Fibroblast of skin of back (primary cell): Measurements from ENCODE around the gene LUC7L2.
A peak's percentile ranks its signal among the peaks of the same experiment; 100 is the strongest.
"Not testable (repeated sequence)": the region's sequence is repeated elsewhere in the genome, so short reads cannot be mapped to it uniquely, and the experiment has no call there.

ENCODE experiments used
- DNase-seq: peaks from one replicate; pipeline ENCODE4 v3.0.0-alpha.2; 2013

LUC7L2 gene

DNA sequence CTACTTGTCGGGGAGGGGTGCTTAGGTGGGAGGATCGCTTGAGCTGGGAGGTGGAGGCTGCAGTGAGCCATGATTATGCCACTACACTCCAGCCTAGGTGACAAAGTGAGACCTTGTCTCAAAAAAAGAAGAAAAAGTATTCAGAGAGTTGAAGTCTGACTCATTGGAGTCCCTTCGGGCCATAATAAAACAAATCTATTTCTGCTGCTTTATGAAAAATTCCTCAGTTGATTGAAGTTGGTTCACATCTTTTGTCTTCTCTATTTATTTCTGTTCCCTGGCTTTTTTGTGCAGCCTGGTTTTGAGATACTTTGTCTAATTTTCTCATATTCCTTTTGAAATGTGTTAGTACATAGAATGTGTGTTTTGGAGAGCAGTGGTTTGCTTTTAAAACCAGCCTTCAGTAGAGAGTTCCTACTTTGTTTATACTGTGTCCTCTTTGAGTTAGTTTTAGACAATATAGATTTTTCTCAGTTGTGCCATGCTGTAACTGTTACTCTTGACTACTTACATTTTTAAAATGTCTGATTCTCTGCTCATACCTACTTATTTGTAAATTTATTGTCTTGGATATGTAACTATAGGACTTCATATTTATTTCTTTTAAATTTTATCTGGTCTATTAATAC lies 36.7 kb downstream of the LUC7L2 start:
- peak; percentile 61 for DNase-seq

GRCh38 chr7:139397192-139397591 lies 37.5 kb downstream of the LUC7L2 start:
- DNase-seq, result no peak

DNA sequence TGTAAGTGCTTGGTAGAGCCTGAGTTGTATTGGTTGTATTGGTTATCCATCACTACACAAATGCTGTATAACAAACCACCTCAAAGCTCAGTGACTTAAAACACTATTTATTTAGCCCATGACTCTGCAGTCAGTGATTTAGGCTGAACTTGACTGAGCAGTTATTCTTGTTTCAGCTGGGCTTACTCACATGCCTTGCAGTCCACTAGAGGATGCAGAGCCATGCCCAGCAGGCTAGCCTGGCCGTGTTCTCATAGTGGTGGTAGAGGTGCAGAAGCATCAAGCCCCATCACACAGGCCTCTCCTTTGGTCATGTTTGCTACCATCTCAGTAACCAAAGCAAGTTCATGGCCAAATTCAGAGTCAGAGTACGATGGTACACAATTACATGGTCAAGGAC lies 43.9 kb downstream of the LUC7L2 start:
- no peak for DNase-seq

DNA sequence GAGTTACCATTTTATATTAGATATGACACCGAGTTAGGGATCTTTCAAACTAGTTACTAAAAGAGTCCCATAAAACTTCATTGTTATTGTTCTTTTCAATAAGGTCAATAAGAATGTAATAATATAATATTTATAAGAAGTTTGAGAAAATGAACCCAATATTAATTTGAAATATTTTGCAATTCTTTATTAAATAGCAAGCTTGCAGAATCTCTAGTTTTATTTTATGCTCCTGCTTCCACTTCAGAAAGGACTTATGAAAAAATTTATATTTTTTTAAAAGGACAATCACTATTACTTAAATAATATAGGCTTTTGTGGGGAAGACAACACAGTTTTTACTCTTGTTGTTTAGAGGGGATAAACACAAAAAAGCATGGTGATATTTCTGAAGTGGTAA lies 47.9 kb downstream of the LUC7L2 start:
- DNase-seq, result no peak

DNA sequence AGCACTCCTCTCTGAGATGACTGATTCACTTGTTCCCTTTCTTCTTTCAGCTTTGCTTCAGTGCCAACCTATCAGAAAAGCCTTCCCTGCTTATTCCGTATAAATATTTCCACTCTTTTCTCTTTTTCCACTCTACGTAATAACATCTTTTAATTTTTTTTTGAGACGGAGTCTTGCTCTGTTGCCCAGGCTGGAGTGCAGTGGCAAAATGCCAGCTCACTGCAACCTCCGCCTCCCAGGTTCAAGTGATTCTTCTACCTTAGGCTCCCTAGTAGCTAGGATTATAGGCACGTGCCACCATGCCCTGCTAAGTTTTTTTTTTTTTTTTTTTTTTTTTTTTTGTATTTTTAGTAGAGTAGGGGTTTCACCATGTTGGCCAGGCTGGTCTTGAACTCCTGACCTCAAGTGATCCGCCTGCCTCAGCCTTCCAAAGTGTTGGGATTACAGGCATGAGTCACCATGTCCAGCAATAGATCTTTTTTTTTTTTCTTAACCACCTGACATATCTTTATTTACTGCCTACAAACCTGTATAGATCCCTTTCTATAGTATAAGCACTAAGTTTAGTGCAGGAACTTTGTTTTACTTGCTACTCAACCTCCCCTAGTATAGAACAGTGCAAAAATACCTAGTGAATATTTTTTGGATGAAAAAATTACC lies 55.2 kb downstream of the LUC7L2 start:
- not testable (repeated sequence) for DNase-seq

DNA sequence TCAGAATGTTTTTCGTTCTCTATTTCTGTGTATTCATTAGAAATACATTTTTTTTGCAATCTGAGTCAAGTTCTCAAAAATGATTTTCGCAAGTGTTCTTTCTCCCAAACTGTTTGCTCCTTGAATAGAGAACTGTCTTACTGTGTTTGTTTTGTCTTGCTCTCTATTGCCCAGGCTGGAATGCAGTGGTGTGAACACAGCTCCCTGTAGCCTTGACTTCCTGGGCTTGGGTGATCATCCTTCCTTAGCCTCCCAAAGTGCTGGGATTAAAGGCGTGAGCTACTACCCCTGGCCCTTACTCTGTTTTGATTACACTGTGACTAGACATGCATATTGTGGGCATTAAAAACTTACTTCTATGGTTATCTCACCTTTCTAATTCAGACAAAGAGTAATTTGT lies 56.7 kb downstream of the LUC7L2 start:
- no peak for DNase-seq

GRCh38 chr7:139417478-139417877 lies 57.8 kb downstream of the LUC7L2 start:
- DNase-seq, result no peak

DNA sequence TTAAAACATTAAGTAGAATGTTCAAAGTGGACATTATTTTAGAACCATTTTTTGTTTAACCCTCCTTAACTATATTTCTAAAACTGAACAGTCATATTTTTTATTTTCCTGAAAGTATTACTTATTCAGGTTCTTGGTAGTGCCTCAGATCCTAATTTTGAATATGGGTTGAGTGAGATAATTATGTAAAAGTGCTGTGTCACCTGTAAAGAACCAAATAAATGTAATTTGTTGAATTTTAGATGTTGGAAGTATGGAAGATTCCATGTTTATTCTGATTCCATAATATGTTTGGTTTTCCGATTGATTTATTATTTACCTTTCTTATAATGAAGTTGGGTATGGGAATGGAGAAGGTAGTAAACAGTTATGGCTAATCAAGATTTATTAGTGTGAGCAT lies 61.4 kb downstream of the LUC7L2 start:
- no peak for DNase-seq

- DNase-seq, result no peak
Observed at GRCh38 chr7:139422126-139422525, 62.4 kb downstream of the LUC7L2 start.

GRCh38 chr7:139423091-139423490 lies 63.4 kb downstream of the LUC7L2 start:
- no peak for DNase-seq

GRCh38 chr7:139424004-139424403 lies 64.3 kb downstream of the LUC7L2 start:
- DNase-seq, result no peak

DNA sequence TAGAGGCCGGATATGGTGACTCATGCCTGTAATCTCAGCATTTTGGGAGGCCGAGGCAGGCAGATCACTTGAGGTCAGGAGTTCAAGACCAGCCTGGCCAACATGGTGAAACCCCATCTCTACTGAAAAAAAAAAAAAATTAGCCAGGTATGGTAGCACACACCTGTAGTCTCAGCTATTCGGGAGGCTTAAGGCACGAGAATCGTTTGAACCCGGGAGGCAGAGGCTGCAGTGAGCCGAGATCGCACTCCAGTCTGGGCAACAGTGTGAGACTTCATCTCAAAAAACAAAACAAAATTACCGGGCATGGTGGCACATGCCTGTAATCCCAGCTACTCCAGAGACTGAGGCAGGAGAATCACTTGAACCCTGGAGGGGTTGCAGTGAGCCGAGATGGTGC lies 66.0 kb downstream of the LUC7L2 start:
- DNase-seq, result not testable (repeated sequence)

- DNase-seq, result no peak
Observed at GRCh38 chr7:139426258-139427028, 66.7 kb downstream of the LUC7L2 start.

DNA sequence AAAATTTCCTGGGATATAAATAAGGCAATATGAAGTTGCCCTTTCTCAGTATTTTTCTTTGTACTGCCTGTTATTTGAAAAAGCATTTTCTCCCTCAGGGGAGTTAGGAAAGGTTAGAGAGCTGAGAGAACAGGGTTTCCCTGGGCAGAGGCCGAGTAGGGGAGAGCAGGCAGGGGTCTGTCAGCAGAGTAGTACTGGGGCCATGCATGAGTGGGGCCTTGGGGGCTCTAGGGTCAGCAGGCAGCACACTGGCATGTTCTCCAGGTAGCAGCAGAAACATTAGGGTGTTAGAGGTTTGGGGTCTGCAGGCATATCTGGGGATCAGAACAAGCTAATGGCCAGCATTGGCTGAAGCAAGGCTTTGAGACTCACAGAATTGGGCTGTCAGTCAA lies 67.3 kb downstream of the LUC7L2 start:
- DNase-seq, result no peak

DNA sequence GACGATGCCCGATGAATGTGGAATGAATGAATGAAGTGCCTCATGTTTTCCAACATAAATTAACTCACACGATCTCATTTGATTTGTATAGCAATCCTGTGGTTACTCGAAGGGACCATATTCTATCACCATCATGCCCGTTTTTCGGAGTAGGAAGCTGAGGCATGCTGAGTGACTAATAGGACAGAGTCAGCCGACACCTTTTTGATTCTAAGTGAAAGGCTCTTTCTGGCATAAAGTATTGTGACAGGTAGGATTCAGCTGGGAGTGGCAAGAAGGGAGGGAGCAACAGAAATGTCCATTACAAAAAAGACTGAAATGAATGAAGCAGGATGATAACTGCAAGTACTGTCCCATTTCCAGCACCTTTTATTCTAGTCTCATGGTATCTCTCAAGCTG lies 68.1 kb downstream of the LUC7L2 start:
- DNase-seq, result no peak

- DNase-seq, result not testable (repeated sequence)
Observed at GRCh38 chr7:139429735-139430134, 70.0 kb downstream of the LUC7L2 start.

- no peak for DNase-seq
Observed at GRCh38 chr7:139430443-139430842, 70.7 kb downstream of the LUC7L2 start.

DNA sequence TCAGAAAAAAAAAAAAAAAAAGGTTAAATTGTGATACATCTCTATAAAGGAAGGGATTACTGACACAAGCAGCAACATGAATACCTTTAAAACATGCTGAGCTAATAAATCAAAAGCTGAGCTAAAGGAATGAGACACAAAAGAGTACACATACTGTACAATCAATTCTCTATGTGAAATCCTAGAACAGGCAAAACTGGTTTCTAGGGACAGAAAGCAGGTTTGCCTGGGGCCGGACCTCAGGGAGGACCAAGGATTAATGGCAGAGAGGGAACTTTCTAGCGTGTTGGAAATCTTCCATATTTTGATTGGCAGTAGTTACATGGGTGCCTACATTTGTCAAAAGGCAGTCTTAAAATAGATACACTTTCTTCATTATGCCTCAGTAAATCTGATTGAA lies 71.3 kb downstream of the LUC7L2 start:
- no peak for DNase-seq

GRCh38 chr7:139431459-139431858 lies 71.8 kb downstream of the LUC7L2 start:
- DNase-seq, result no peak

DNA sequence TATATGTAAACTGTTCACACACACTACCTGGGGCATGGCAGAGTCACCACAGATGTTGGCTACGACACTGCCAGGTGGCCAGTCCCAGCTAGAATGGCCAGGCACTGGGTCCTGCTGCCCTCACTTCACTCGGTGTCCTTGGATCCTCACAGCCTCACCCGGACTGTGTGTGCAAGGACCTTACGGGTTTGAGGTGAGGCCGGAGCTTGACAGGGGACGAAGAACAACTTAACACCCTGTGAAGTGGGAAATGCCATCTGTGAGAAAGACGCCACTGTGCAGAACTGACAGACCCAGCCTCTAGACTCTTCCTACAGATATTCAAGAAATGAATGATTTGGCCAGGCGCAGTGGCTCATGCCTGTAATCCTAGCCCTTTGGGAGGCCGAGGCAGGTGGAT lies 77.1 kb downstream of the LUC7L2 start:
- DNase-seq, result no peak

- DNase-seq, result no peak
Observed at GRCh38 chr7:139439375-139439774, 79.7 kb downstream of the LUC7L2 start.

DNA sequence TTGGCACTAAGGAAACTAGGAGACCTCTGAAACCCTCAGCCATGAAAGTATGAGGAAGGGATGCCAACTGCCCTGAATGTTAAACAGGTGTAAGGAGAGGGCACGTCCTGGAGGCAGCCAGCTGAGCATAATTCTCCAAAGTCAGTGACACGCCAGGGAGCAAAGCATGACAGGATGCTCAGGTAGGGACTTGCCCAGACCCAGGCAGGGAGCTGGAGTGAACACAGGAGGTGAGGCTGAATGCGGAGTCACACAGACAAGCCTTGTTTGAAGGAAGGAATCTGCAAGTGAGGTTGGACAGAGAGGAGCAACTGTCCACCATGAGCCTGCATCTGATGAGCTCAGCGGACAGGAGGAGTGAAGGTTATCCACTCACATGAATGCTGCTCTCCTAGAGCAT lies 82.3 kb downstream of the LUC7L2 start:
- no peak for DNase-seq

GRCh38 chr7:139446051-139446890 lies 86.6 kb downstream of the LUC7L2 start:
- no peak for DNase-seq
